ENCODE results near the gene CUL1.

CUL1 gene

GRCh38 chr7:148772297-148773089 is 73.8 kb downstream of the CUL1 start:
- DNase-seq: no peak

- peak; percentile 30 for DNase-seq
These were observed 74.6 kb downstream of the CUL1 start for GRCh38 chr7:148773334-148773733.

DNA sequence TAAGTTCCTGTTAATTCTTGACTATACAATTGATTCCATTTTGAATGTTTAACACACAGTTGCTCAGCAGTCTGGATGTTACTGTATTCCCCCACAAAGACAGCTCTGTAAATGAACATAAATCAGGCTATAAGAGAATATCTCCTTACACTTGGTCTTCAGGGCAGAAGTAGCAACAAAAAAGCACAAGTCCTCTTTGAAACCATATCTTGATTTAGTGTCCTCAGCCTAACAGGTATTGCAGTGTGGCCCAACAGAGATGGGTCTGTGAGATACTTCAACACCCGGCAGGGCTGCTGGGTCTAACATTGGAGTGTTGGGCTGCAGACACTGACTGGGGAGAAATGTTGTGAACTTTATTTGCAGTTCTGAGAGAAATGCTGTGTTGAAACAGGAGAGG is 75.8 kb downstream of the CUL1 start:
- DNase-seq: no peak

DNA sequence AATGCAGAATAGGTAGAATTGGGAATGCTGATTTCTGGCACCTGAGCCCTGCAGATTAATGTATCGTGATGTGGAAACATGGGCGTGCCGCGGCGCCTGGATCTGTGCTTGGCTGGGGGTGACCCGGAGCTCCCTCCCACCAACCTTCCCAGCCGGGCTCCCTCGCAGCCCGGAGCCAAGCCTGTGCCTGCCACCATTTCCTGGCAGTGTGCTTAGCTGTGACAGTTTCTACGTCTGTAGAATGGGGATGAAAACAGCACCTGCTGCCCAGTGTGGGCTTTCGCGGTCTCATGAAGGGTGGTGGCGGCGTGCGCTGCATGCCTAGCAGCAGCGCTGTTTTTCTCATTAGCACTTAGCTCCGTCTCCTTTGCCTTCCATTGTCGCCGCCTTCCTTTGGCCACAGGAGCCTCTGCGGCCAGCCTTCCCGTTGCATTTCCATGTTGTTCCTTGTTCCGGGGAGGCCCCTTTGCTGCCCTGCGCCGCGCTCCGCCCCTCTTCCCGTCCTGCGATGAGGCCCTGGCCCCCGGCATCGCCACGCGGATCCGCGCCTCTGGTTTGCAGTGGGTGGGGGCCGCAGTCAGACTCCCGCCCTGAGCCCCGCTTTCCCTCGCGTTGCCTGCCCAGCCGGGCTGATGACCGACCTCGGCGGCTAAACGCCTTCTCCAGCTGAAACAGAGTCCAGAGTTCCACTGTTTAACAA is 84.2 kb downstream of the CUL1 start:
- DNase-seq: no peak

DNA sequence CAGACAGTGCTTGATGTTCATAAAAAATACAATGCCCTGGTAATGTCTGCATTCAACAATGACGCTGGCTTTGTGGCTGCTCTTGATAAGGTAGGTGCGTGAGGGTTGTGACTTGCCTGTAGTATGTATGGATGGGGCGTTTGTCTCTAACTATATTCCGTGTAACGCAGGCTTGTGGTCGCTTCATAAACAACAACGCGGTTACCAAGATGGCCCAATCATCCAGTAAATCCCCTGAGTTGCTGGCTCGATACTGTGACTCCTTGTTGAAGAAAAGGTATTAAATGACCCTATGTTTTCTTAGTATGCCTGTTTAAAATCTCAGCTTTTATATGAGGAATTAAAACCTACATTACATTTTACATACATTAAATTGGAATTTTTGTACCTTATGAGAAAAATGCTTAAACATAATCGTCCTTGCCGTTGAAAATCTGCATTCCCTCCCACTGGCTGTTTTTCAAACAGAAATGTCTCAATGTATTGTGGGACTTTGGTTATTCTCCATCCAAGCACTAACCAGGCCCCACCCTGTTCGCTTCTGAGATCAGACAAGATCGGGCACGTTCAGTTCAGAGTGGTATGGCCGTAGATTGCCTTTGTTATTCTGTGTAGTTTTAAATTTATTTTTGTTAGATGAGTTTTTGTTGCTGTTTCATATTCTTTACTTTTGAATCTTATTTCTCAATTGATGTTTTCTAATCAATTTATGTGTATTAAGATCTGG is 85.3 kb downstream of the CUL1 start:
- DNase-seq: no peak

GRCh38 chr7:148787571-148788295 is 89.0 kb downstream of the CUL1 start:
- no peak for DNase-seq

- DNase-seq: no peak
These were observed 90.5 kb downstream of the CUL1 start for GRCh38 chr7:148789220-148789619.

DNA sequence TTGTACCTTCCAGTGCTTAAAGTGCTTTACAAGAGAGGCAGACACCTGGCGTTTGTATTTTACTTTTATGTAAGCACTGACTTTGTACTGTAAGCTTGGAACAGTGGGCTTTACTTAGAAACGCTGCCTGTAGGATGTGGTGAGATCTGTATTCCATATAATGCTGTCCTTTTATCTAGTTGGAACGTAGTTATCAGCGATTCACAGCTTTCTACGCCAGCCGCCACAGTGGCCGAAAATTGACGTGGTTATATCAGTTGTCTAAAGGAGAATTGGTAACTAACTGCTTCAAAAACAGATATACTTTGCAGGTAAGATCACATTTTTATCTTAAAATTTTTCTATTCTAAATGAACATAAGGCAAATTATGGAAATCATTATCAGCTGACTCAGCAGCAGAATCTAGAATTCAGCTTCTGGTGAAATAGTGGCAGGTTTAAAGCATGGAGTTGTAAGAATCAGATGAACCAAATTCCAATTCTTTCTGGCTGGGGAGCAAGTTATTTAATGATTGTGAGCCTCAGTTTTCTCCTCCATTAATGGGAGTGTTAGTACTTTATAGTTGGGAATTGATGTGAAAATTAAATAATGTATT is 91.5 kb downstream of the CUL1 start:
- no peak for DNase-seq

DNA sequence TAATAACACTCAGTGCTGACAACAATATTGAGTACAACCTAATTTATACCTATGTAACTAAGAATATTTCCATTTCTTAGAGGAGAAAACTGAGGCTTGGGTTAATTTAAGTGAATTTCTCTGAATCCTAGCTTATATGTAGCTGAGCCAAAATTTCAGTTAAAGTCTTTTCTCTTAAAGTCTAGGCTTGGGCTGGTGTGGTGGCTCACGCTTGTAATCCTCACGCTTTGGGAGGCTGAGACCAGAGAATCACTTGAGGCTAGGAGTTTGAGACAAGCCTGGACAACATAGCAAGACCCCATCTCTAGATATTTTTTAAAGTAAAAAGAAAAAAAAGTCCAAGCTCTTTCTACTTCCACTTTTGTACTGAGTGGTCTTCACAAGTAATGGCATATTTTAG is 92.1 kb downstream of the CUL1 start:
- DNase-seq: no peak

GRCh38 chr7:148791546-148791945 is 92.8 kb downstream of the CUL1 start:
- DNase-seq: no peak

DNA sequence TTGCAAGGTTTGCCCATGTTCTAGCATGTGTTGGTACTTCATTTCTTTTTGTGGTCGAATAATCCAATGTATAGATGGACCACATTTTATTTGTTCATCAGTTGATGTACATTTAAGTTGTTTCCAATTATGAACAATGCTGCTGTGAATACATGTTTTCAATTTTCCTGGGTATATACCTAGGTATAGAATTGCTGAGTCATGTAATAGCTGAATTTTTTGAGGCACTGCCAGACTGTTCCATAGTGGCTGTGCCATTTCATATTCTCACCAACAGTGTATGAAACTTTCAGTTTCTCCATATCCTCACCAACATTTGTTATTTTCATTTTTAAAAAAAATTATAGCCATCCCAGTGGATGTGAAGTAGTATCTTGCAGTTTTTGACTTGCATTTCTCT is 94.9 kb downstream of the CUL1 start:
- DNase-seq: no peak

DNA sequence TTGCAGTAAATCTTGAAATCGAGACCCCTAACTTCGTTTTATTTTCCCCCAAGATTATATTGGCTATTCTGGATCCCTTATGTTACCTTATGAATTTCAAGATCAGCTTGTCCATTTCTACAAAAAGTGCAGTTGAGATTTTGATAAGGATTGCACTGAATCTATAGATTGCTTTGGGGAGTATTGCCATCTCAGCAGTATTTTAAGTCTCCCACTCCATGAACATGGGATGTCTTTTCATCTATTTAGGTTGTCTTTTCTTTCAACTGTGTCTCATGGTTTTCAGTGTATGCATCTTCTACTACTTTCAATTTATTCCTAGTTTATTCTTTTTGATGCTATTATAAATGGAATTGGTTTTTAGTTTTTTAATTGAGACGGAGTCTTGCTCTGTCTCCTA is 95.8 kb downstream of the CUL1 start:
- no peak for DNase-seq

- no peak for DNase-seq
These were observed 98.1 kb downstream of the CUL1 start for GRCh38 chr7:148796841-148797240.

DNA sequence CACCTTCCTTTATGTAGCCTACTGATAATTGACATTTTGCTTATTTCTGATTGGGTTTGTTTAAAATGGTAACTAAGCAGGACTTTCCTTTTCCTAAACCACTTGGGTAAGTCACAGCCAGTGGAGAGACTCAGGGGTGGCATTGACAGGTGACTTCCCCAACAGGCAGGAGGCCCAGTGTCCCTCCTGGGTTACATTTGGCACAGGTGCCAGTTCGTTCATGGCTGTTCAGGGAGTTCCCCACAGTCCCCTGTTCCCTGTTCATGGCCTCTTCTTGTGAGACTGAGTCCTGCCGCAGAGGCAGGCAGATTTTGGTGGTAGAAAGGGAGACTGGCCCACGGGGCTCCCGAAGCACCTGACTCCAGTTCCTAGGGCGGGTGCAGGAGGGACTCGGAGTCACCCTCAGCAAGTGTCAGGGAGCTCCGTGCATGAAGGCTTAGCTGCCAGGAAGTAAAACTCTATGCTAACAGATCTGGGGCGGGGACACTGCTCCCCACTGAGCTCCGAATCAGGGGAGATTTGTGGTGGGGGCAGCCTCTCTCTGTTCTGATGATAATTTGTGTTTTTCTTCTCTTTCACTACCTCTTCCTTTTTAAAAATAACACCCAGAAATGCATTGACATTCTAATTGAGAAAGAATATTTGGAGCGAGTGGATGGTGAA is 101.3 kb downstream of the CUL1 start:
- no peak for DNase-seq

DNA sequence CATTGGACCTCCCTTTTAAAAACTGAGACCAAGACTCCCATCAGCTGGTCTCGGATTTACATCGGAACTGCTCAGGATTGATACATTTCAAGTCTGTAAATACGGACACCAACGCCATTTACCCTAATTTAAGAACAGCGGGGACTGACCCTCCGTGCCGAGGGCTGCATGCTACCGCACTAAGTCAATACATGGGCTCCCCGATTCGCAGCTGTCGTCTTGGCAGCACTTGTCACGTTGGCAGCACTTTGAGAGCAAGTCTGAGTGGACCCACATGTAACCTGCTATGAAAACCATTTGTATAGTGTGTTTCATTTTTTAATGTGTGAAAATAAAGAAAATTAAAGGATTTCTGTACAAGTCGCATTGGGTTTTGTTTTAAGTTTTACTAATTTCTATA is 102.0 kb downstream of the CUL1 start:
- no peak for DNase-seq

- DNase-seq: no peak
These were observed 103.4 kb downstream of the CUL1 start for GRCh38 chr7:148802101-148802493.

- no peak for DNase-seq
These were observed 104.4 kb downstream of the CUL1 start for GRCh38 chr7:148803094-148803493.

- no peak for DNase-seq
These were observed 105.9 kb downstream of the CUL1 start for GRCh38 chr7:148804343-148805235.

DNA sequence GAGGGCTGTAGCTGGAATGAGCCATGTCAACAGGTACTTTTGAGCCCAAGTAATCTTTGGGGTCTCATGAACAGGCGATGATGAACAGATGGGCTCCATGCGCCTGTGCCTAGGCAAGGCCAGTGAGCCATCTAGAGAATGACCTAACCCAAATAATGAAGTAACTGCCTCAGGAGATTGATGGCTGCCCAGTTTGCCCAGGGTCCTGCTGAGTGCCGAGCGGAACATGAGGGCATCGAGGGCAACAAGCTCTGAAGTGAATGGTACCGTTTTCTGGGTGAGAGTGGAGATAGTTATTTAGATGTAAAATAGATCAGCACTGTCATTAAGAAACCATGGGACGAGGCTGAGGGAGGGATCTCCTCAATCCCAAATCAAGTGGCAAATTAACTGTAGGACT is 107.5 kb downstream of the CUL1 start:
- DNase-seq: no peak

DNA sequence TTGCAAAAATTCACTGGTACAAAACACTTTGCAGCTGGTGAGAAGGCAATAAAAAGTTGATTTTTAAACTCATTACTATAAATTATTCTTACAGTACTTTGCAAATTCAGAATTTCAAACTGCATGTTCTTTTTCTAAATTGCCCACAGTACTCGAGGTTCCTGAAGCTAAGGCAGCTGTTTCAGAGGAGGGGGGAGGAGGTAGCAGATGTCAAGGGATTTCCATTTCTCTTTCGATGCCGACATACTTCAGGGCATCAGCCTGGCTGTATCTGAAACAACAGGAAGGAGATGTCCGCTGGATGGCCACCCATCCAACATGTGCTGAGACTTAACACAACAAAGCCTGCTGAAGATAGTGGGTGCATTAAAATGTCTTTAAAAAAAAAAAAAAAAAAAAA is 108.7 kb downstream of the CUL1 start:
- DNase-seq: no peak

DNA sequence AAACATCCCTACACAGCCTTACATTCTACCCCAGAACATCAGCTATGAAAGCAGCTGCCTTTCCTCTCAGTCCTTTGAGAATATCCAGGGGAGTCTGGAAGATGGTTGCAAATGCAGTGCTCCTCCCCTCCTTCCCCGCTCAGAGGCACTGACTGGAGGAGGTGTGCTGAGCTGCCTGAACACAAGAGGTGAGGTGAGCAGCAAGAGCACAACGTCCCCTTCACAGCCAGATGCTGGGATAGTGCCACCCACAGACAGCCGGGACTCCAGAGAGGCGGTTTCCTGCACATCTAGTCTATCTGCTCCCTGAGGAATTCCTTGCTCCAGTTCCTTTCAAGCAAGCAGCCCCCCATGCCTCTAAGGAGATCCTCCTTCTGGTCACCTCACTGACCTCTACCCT is 111.2 kb downstream of the CUL1 start:
- DNase-seq: no peak

All from activated T-cell treated with anti-CD3 and anti-CD28 coated beads, Interleukin-2, amount 50 U/mL, for 1 hour (primary cell).